Omental fat pad (tissue), 4 donors: ENCODE results near the gene FBXL13. TPM values are rescaled to one million over a fixed set of nuclear protein-coding genes. Genes with fewer than 3 reads are reported as not detected.

ENCODE experiments used
- ATAC-seq: fragments of 150-250 bp; one replicate; pipeline ENCODE4 v1.9.1; 2016; ENCODE audit warnings: mild to moderate bottlenecking, moderate library complexity; ENCODE audit not compliant: low FRiP score
- DNase-seq: peaks from one replicate; pipeline ENCODE4 v3.0.0-alpha.2; 2019; ENCODE audit warnings: low spot score
- CTCF ChIP-seq, 3 donors: fragments of 450-650 bp; IDR thresholded peaks; one replicate each; pipeline ENCODE4 v1.5.1; 2016 to 2017; ENCODE audit warnings: antibody characterized with exemption in 3 of 3, mild to moderate bottlenecking in 3 of 3, moderate library complexity in 2 of 3
- total RNA-seq, 4 donors: library from RNA; depleted of rRNA; stranded (reverse); fragments of >200 nt; gene quantifications; one replicate each; pipeline ENCODE4 v1.1.0, GENCODE V29; 2016

The FBXL13 gene
- total RNA-seq, 4 donors from 2014 or later = 2.1 to 4.9 (median 3.4) TPM

- ATAC-seq (no peak), DNase-seq (no peak)
These were observed 215.4 kb downstream of the FBXL13 start for GRCh38 chr7:102859084-102859798.

GRCh38 chr7:102856036-102856435, 218.6 kb downstream of the FBXL13 start:
- no peak for DNase-seq
- no peak for TF ChIP-seq CTCF (IDR thresholded peaks at IDR 0.05)
- no peak for ATAC-seq

More at GRCh38 chr7:102859084-102859798, 215.4 kb downstream of the FBXL13 start:
- no peak for TF ChIP-seq CTCF (IDR thresholded peaks at IDR 0.05)

- no peak for TF ChIP-seq CTCF (IDR thresholded peaks at IDR 0.05)
- DNase-seq (no peak), ATAC-seq (no peak)
These were observed 225.1 kb downstream of the FBXL13 start for GRCh38 chr7:102849538-102849937.

DNA sequence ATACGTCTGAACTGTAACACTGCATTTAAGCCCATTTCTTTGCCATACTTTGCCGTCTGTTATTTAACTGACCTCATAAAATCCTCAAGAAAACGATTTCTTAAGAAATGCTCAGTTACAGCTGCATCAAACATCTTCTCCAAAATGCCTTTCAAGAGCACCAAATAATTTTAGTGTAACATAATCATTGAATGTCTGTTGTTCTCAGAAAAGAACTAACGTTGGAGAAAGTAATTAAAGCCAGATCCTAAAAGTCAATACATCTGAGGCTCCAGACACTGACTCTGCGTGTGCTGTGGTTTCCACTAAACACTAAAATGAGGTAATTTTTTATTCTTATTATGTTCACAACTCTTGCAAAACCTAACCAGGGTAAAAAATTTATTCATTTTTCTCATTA, 225.5 kb downstream of the FBXL13 start:
- no peak for TF ChIP-seq CTCF (IDR thresholded peaks at IDR 0.05)
- no peak for ATAC-seq
- no peak for DNase-seq

DNA sequence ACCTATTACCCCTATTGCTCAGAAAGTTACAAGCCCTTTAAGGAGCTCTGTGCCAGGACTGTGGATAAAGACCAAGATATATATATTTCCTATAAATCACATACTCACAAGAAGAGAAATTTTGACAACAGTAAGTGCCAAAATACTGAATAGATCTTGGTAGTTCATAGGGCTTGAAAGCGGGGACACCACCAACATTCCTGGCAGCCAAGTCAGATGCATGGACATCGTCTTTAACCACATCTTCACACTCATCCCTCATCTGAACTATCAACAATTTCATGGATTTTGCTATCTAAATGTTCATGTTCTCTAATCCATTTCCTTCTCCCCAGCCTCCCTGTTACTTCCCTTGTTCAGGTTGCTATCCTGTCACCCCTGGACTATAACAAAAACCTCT, 229.2 kb downstream of the FBXL13 start:
- no peak for TF ChIP-seq CTCF (IDR thresholded peaks at IDR 0.05)
- DNase-seq (no peak), ATAC-seq (no peak)

DNA sequence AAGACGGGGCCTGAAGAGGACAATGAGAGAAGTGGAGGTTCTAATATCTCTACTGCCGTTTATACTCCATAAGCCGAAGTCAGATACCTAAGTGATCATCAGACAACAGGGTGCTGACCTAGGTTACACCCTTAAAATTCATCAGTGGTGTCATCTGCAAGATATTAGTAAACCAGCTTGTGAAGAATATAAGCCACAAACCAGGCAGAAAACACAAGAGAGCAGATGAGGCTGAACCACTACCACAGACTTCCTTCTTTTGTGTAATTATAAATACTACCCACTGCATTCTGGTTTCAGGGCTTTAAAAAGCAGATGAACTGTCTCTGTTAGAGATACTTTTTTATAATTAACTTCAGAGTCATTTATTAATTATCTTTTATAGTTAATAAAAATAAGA, 230.7 kb downstream of the FBXL13 start:
- no peak for DNase-seq
- no peak for TF ChIP-seq CTCF (IDR thresholded peaks at IDR 0.05)
- no peak for ATAC-seq

- DNase-seq (no peak), ATAC-seq (no peak)
- no peak for TF ChIP-seq CTCF (IDR thresholded peaks at IDR 0.05)
These were observed 232.3 kb downstream of the FBXL13 start for GRCh38 chr7:102842284-102842683.
